ENCODE data around the gene RAI1.
"Not testable (repeated sequence)": the region's sequence is repeated elsewhere in the genome, so short reads cannot be mapped to it uniquely, and the experiment has no call there.

RAI1 gene

GRCh38 chr17:17679748-17680147 is 1.5 kb upstream of the RAI1 start:
- no peak for DNase-seq (ENCODE audit: low read depth)

GRCh38 chr17:17680477-17681186 is 626 bp upstream of the RAI1 start:
- DNase-seq (ENCODE audit: low read depth), result no peak

GRCh38 chr17:17681744-17682292 is 560 bp downstream of the RAI1 start:
- peak; percentile 59 for DNase-seq (ENCODE audit: low read depth)

- peak; percentile 68 for DNase-seq (ENCODE audit: low read depth)
These were observed 1.1 kb downstream of the RAI1 start for GRCh38 chr17:17682293-17682736.

GRCh38 chr17:17682737-17683680 is 1.8 kb downstream of the RAI1 start:
- DNase-seq (ENCODE audit: low read depth), result peak; percentile 79

GRCh38 chr17:17683710-17684365 is 2.6 kb downstream of the RAI1 start:
- peak; percentile 35 for DNase-seq (ENCODE audit: low read depth)

- DNase-seq (ENCODE audit: low read depth), result no peak
These were observed 3.9 kb downstream of the RAI1 start for GRCh38 chr17:17684906-17685774.

GRCh38 chr17:17685775-17686291 is 4.6 kb downstream of the RAI1 start:
- DNase-seq (ENCODE audit: low read depth), result peak; percentile 94

GRCh38 chr17:17689312-17689711 is 8.1 kb downstream of the RAI1 start:
- no peak for DNase-seq (ENCODE audit: low read depth)

- DNase-seq (ENCODE audit: low read depth), result not testable (repeated sequence)
These were observed 9.0 kb downstream of the RAI1 start for GRCh38 chr17:17690233-17690632.

GRCh38 chr17:17691468-17692263 is 10.4 kb downstream of the RAI1 start:
- no peak for DNase-seq (ENCODE audit: low read depth)

GRCh38 chr17:17692353-17693252 is 11.3 kb downstream of the RAI1 start:
- DNase-seq (ENCODE audit: low read depth), result no peak

GRCh38 chr17:17693253-17694168 is 12.3 kb downstream of the RAI1 start:
- peak; percentile 38 for DNase-seq (ENCODE audit: low read depth)

GRCh38 chr17:17694169-17695081 is 13.2 kb downstream of the RAI1 start:
- peak; percentile 83 for DNase-seq (ENCODE audit: low read depth)

- DNase-seq (ENCODE audit: low read depth), result no peak
These were observed 14.8 kb downstream of the RAI1 start for GRCh38 chr17:17696085-17696484.

GRCh38 chr17:17696882-17697633 is 15.8 kb downstream of the RAI1 start:
- DNase-seq (ENCODE audit: low read depth), result no peak
